ENCODE measurements around the gene ERV3-1. TPM values are rescaled to one million over a fixed set of nuclear protein-coding genes. Genes with fewer than 3 reads are reported as not detected.

ERV3-1 gene
- total and polyA plus RNA-seq, 9 of the 15 experiments (the other 6 are each of a cell fraction or from before 2014, with no cell fraction given) = 10.2 to 30.0 (median 22.0) TPM

DNA sequence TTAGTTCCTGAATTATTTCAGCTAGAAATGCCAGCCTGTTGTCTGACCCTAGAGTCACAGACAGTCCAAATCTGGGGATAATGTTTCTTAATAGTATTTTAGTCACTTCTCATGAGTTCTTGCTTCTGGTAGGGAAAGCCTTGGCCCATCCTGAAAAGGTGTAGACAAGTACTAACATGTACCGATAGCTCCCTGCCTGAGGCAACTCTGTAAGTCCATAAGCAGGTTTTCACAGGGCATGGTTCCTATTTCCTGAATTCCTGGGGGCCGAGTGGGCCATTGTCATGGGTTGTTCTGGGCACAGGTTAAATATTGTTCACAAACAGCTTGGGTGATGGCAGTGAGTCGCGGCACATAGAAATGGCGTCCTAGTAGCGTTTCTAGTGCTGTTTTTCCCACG lies 12.6 kb downstream of the ERV3-1 start (continued):
- TF ChIP-seq, protein P1, sequence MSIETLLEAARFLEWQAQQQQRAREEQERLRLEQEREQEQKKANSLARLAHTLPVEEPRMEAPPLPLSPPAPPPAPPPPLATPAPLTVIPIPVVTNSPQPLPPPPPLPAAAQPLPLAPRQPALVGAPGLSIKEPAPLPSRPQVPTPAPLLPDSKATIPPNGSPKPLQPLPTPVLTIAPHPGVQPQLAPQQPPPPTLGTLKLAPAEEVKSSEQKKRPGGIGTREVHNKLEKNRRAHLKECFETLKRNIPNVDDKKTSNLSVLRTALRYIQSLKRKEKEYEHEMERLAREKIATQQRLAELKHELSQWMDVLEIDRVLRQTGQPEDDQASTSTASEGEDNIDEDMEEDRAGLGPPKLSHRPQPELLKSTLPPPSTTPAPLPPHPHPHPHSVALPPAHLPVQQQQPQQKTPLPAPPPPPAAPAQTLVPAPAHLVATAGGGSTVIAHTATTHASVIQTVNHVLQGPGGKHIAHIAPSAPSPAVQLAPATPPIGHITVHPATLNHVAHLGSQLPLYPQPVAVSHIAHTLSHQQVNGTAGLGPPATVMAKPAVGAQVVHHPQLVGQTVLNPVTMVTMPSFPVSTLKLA (conservative IDR thresholded peaks at IDR 0.05) = no peak
- TF ChIP-seq ZBTB33 (CRISPR knock-in tag; IDR thresholded peaks at IDR 0.05) (no peak), PHF8 (IDR thresholded peaks at IDR 0.05; ENCODE audit: borderline replicate concordance, low read length) (no peak), TEAD4 (IDR thresholded peaks at IDR 0.05; ENCODE audit: low read length) (no peak), TEAD4 (CRISPR knock-in tag; IDR thresholded peaks at IDR 0.05; ENCODE audit: borderline replicate concordance) (no peak), MTA3 (IDR thresholded peaks at IDR 0.05; ENCODE audit: borderline replicate concordance) (no peak), POLR3A (IDR thresholded peaks at IDR 0.05; ENCODE audit: borderline replicate concordance, extremely low read depth, insufficient read depth, insufficient read length) (no peak), NR1H2 (CRISPR knock-in tag; IDR thresholded peaks at IDR 0.05) (no peak)

Measured in K562 (cell line).